ENCODE data around the gene SPTB.

Gene SPTB

DNA sequence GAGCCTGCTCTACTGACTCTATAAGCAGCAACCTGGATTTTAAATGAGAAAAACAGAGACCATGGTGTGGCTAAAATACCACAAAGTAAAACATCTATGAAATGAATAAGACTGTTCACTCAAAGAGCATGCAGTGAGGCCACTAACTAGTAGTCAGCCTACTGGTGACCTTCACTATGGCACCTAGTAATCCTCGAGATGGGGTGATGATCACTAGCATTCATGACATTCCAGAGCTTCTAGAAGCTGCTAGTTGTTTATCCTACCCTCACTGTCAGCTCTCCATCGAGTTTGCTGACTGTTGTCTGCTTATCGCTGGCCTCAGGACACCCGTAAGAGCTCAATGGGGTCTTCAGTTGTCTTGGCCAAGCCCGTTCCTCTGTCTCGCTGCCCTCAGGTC lies 13.7 kb downstream of the SPTB start:
- no peak overlapping the region for H3K4ac ChIP-seq (ENCODE audit: low read length)
- H3K23ac ChIP-seq (ENCODE audit: low read depth, low read length, poor library complexity), result no peak overlapping the region
- H3K36me3 ChIP-seq (replicated peaks in 1 of 2; ENCODE audit: control insufficient read depth in 2 of 2, insufficient read depth in 2 of 2, low read length in 2 of 2), result no peaks in the 10 kb centered on the region
- H3K18ac ChIP-seq (ENCODE audit: low read length), result peak overlapping the region; percentile 29
- H3K79me1 ChIP-seq (ENCODE audit: low read depth, low read length), result no peaks in the 10 kb centered on the region
- H2BK15ac ChIP-seq (ENCODE audit: low read length), result no peak overlapping the region
- no CpG with 5 or more reads among the region's 6 CpGs for WGBS, 2 donors (ENCODE audit: extremely low coverage in 2 of 2, insufficient read length in 2 of 2, insufficient replicate concordance in 1 of 2)
- H3K4me3 ChIP-seq (ENCODE audit: low read length in 2 of 2), result no peak overlapping the region
- no peak overlapping the region for H3K27ac ChIP-seq (replicated peaks; ENCODE audit: low read length)
- H3K9me3 ChIP-seq (replicated peaks in 1 of 2; ENCODE audit: control insufficient read depth in 2 of 2, insufficient read depth in 1 of 2, low read depth in 1 of 2, low read length in 2 of 2), result no peaks in the 10 kb centered on the region
- H3K9ac ChIP-seq (ENCODE audit: low read depth, low read length, poor library complexity), result no peak overlapping the region
- peaks cover 0 to 59% (median 0%) of the 10 kb centered on the region in 3 experiments for H3K27me3 ChIP-seq (ENCODE audit: control insufficient read depth in 3 of 3, insufficient read depth in 3 of 3, low read depth in 1 of 3, low read length in 3 of 3)
- no peak overlapping the region for H2BK12ac ChIP-seq (ENCODE audit: low read length)
- H2BK120ac ChIP-seq (ENCODE audit: low read depth, low read length), result no peak overlapping the region
- H2AFZ ChIP-seq (ENCODE audit: low read length), result no peak overlapping the region
- H4K91ac ChIP-seq (ENCODE audit: low read depth, low read length, poor library complexity), result no peak overlapping the region
- no peak overlapping the region for H2BK5ac ChIP-seq (ENCODE audit: low read length)
- H2AK5ac ChIP-seq (ENCODE audit: low read depth, low read length), result no peak overlapping the region
- no peak overlapping the region for H4K8ac ChIP-seq (ENCODE audit: low read depth, low read length)
- H3K14ac ChIP-seq (ENCODE audit: low read length), result no peak overlapping the region
- peaks cover 0 to 11% of the 10 kb centered on the region in 2 donors for H3K4me1 ChIP-seq (ENCODE audit: control insufficient read depth in 2 of 2, insufficient read depth in 1 of 2, low read depth in 1 of 2, low read length in 2 of 2)
- DNase-seq (ENCODE audit: low spot score), result no peak
- H3K4me2 ChIP-seq (ENCODE audit: insufficient read depth, low read length, poor library complexity, severe bottlenecking), result no peak overlapping the region

DNA sequence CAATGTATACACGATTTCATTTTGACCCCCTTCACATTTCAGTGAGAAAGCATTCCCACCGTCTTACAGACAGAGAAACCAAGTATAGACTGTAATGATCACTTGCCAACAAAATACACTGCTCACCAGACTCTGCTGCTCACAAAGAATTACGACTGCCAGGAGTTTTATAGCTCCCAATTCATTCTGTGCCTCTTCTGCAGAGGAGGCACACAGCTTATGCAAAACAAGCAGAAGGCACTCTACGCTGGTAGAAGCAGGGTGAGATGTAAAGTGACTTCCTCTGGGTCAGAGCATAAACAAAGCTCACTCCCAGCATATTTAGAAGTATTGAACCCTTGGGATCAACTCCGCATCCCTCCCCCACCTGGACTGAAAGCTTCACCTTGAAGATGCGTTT lies 14.6 kb downstream of the SPTB start:
- H3K27ac ChIP-seq (replicated peaks; ENCODE audit: low read length), result no peak overlapping the region
- H2BK12ac ChIP-seq (ENCODE audit: low read length), result no peak overlapping the region
- H3K23ac ChIP-seq (ENCODE audit: low read depth, low read length, poor library complexity), result no peak overlapping the region
- no CpG with 5 or more reads among the region's 6 CpGs for WGBS, 2 donors (ENCODE audit: extremely low coverage in 2 of 2, insufficient read length in 2 of 2, insufficient replicate concordance in 1 of 2)
- H2AFZ ChIP-seq (ENCODE audit: low read length), result no peak overlapping the region
- no peak overlapping the region for H3K4me3 ChIP-seq (ENCODE audit: low read length in 2 of 2)
- H2BK5ac ChIP-seq (ENCODE audit: low read length), result no peak overlapping the region
- H4K91ac ChIP-seq (ENCODE audit: low read depth, low read length, poor library complexity), result no peak overlapping the region
- H3K4me2 ChIP-seq (ENCODE audit: insufficient read depth, low read length, poor library complexity, severe bottlenecking), result no peak overlapping the region
- no peaks in the 10 kb centered on the region for H3K36me3 ChIP-seq (replicated peaks in 1 of 2; ENCODE audit: control insufficient read depth in 2 of 2, insufficient read depth in 2 of 2, low read length in 2 of 2)
- H3K4ac ChIP-seq (ENCODE audit: low read length), result no peak overlapping the region
- no peak overlapping the region for H3K14ac ChIP-seq (ENCODE audit: low read length)
- H3K27me3 ChIP-seq (ENCODE audit: control insufficient read depth in 3 of 3, insufficient read depth in 3 of 3, low read depth in 1 of 3, low read length in 3 of 3), result peaks cover 0 to 54% (median 0%) of the 10 kb centered on the region in 3 experiments
- H3K79me1 ChIP-seq (ENCODE audit: low read depth, low read length), result no peaks in the 10 kb centered on the region
- H3K9ac ChIP-seq (ENCODE audit: low read depth, low read length, poor library complexity), result no peak overlapping the region
- no peak overlapping the region for H2BK15ac ChIP-seq (ENCODE audit: low read length)
- no peak overlapping the region for H4K8ac ChIP-seq (ENCODE audit: low read depth, low read length)
- H3K9me3 ChIP-seq (replicated peaks in 1 of 2; ENCODE audit: control insufficient read depth in 2 of 2, insufficient read depth in 1 of 2, low read depth in 1 of 2, low read length in 2 of 2), result no peaks in the 10 kb centered on the region
- no peak for DNase-seq (ENCODE audit: low spot score)
- H2AK5ac ChIP-seq (ENCODE audit: low read depth, low read length), result no peak overlapping the region
- H3K4me1 ChIP-seq (ENCODE audit: control insufficient read depth in 2 of 2, insufficient read depth in 1 of 2, low read depth in 1 of 2, low read length in 2 of 2), result peaks cover 0 to 12% of the 10 kb centered on the region in 2 donors
- no peak overlapping the region for H2BK120ac ChIP-seq (ENCODE audit: low read depth, low read length)
- no peak overlapping the region for H3K18ac ChIP-seq (ENCODE audit: low read length)

DNA sequence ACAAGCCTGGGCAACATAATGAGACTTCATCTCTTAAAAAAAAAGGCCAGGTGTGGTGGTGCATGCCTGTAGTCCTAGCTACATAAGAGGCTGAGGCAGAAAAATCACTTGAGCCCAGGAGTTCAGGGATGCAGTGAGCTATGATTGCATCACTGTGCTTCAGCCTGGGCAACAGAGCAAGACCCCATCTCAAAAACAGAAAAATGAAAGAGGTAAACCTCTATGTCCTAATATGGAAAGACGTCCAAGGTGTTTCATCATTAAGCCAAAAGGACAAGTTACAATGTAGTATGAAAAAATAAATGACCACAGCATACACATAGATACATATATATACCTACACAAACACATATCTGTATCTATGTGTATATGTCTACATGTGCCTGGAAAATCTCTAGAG lies 15.4 kb downstream of the SPTB start:
- WGBS, 2 donors (ENCODE audit: extremely low coverage in 2 of 2, insufficient read length in 2 of 2, insufficient replicate concordance in 1 of 2), result no CpG with 5 or more reads among the region's 1 CpG

DNA sequence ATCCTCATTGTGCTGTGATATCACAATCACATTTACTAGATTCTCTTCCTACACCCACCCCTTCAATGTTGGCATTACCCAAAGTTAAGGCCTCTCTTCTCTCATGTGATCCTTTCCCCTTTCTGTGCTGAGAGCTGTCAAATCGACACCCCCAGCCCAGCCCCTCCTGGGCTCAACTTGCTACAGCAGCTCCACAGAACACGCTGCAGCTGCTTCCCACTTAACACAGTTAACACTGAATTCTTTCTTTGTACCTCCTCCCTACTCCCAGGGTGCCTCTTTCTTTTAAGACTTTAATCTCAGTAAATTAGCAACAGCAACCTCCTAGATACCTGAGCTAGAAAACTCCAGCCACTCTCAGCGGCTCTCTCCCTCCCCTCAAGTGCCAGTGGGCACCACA lies 17.8 kb downstream of the SPTB start:
- no peak overlapping the region for H2AFZ ChIP-seq (ENCODE audit: low read length)
- H4K8ac ChIP-seq (ENCODE audit: low read depth, low read length), result no peak overlapping the region
- peaks cover 0 to 18% of the 10 kb centered on the region in 2 donors for H3K4me1 ChIP-seq (ENCODE audit: control insufficient read depth in 2 of 2, insufficient read depth in 1 of 2, low read depth in 1 of 2, low read length in 2 of 2)
- H4K91ac ChIP-seq (ENCODE audit: low read depth, low read length, poor library complexity), result no peak overlapping the region
- no peak overlapping the region for H3K23ac ChIP-seq (ENCODE audit: low read depth, low read length, poor library complexity)
- H3K18ac ChIP-seq (ENCODE audit: low read length), result no peak overlapping the region
- WGBS, 2 donors (ENCODE audit: extremely low coverage in 2 of 2, insufficient read length in 2 of 2, insufficient replicate concordance in 1 of 2), result no CpG with 5 or more reads among the region's 3 CpGs
- no peaks in the 10 kb centered on the region for H3K36me3 ChIP-seq (replicated peaks in 1 of 2; ENCODE audit: control insufficient read depth in 2 of 2, insufficient read depth in 2 of 2, low read length in 2 of 2)
- H3K9me3 ChIP-seq (replicated peaks in 1 of 2; ENCODE audit: control insufficient read depth in 2 of 2, insufficient read depth in 1 of 2, low read depth in 1 of 2, low read length in 2 of 2), result no peaks in the 10 kb centered on the region
- H2BK5ac ChIP-seq (ENCODE audit: low read length), result no peak overlapping the region
- no peak overlapping the region for H2AK5ac ChIP-seq (ENCODE audit: low read depth, low read length)
- no peak overlapping the region for H3K4me3 ChIP-seq (ENCODE audit: low read length in 2 of 2)
- no peak for DNase-seq (ENCODE audit: low spot score)
- H3K4ac ChIP-seq (ENCODE audit: low read length), result no peak overlapping the region
- no peaks in the 10 kb centered on the region for H3K79me1 ChIP-seq (ENCODE audit: low read depth, low read length)
- H3K14ac ChIP-seq (ENCODE audit: low read length), result no peak overlapping the region
- H3K27me3 ChIP-seq (ENCODE audit: control insufficient read depth in 3 of 3, insufficient read depth in 3 of 3, low read depth in 1 of 3, low read length in 3 of 3), result peaks cover 0 to 58% (median 0%) of the 10 kb centered on the region in 3 experiments
- H3K4me2 ChIP-seq (ENCODE audit: insufficient read depth, low read length, poor library complexity, severe bottlenecking), result no peak overlapping the region
- H3K9ac ChIP-seq (ENCODE audit: low read depth, low read length, poor library complexity), result no peak overlapping the region
- H2BK120ac ChIP-seq (ENCODE audit: low read depth, low read length), result no peak overlapping the region
- no peak overlapping the region for H2BK15ac ChIP-seq (ENCODE audit: low read length)
- H3K27ac ChIP-seq (replicated peaks; ENCODE audit: low read length), result no peak overlapping the region
- H2BK12ac ChIP-seq (ENCODE audit: low read length), result no peak overlapping the region

More for the DNA sequence above, 15.4 kb downstream of the SPTB start:
- Histone ChIP-seq H3K79me1 (ENCODE audit: low read depth, low read length) (no peaks in the 10 kb centered on the region), H3K4me1 (ENCODE audit: control insufficient read depth in 2 of 2, insufficient read depth in 1 of 2, low read depth in 1 of 2, low read length in 2 of 2) (peaks cover 0 to 15% of the 10 kb centered on the region in 2 donors), H2BK15ac (ENCODE audit: low read length) (no peak overlapping the region), H4K8ac (ENCODE audit: low read depth, low read length) (no peak overlapping the region), H3K27ac (replicated peaks; ENCODE audit: low read length) (no peak overlapping the region), H2BK120ac (ENCODE audit: low read depth, low read length) (no peak overlapping the region), H3K4me2 (ENCODE audit: insufficient read depth, low read length, poor library complexity, severe bottlenecking) (no peak overlapping the region), H2AK5ac (ENCODE audit: low read depth, low read length) (no peak overlapping the region), H3K18ac (ENCODE audit: low read length) (no peak overlapping the region), H2AFZ (ENCODE audit: low read length) (no peak overlapping the region), H3K27me3 (ENCODE audit: control insufficient read depth in 3 of 3, insufficient read depth in 3 of 3, low read depth in 1 of 3, low read length in 3 of 3) (peaks cover 0 to 58% (median 0%) of the 10 kb centered on the region in 3 experiments), H3K9me3 (replicated peaks in 1 of 2; ENCODE audit: control insufficient read depth in 2 of 2, insufficient read depth in 1 of 2, low read depth in 1 of 2, low read length in 2 of 2) (no peaks in the 10 kb centered on the region), H3K36me3 (replicated peaks in 1 of 2; ENCODE audit: control insufficient read depth in 2 of 2, insufficient read depth in 2 of 2, low read length in 2 of 2) (no peaks in the 10 kb centered on the region), H2BK5ac (ENCODE audit: low read length) (no peak overlapping the region), H3K14ac (ENCODE audit: low read length) (no peak overlapping the region), H2BK12ac (ENCODE audit: low read length) (no peak overlapping the region), H4K91ac (ENCODE audit: low read depth, low read length, poor library complexity) (no peak overlapping the region), H3K9ac (ENCODE audit: low read depth, low read length, poor library complexity) (no peak overlapping the region), H3K23ac (ENCODE audit: low read depth, low read length, poor library complexity) (no peak overlapping the region), H3K4ac (ENCODE audit: low read length) (no peak overlapping the region), H3K4me3 (ENCODE audit: low read length in 2 of 2) (no peak overlapping the region)
- no peak for DNase-seq (ENCODE audit: low spot score)
